Measurements from ENCODE around the gene SBNO2. TPM values are rescaled to one million over a fixed set of nuclear protein-coding genes. Genes with fewer than 3 reads are reported as not detected.

SBNO2 gene
- total and polyA plus RNA-seq, 9 of the 15 experiments (the other 6 are each of a cell fraction or from before 2014, with no cell fraction given): 0.01 to 46.2 (median 6.7) TPM

- peak; percentile 32 for TF ChIP-seq PCBP1 (IDR thresholded peaks at IDR 0.05; ENCODE audit: low read depth, low read length, poor library complexity, severe bottlenecking)
- TF ChIP-seq SMARCE1 (IDR thresholded peaks at IDR 0.05): no peak
- TF ChIP-seq RBM25 (IDR thresholded peaks at IDR 0.05; ENCODE audit: low read depth, low read length, severe bottlenecking): no peak
- TF ChIP-seq GABPB1 (CRISPR knock-in tag; IDR thresholded peaks at IDR 0.05): no peak
- no peak for TF ChIP-seq CBX8 (IDR thresholded peaks at IDR 0.05; ENCODE audit: borderline replicate concordance, extremely low read depth, low read depth, low read length, poor library complexity, severe bottlenecking)
- peak; percentile 9 for TF ChIP-seq RBBP5 (IDR thresholded peaks at IDR 0.05; ENCODE audit: borderline replicate concordance, insufficient read depth, low read length, poor library complexity, severe bottlenecking)
- TF ChIP-seq RBM22 (IDR thresholded peaks at IDR 0.05; ENCODE audit: low read depth, low read length, poor library complexity, severe bottlenecking): peak; percentile 63
- TF ChIP-seq ZNF41 (CRISPR knock-in tag; conservative IDR thresholded peaks at IDR 0.05): no peak
- TF ChIP-seq KAT7 (CRISPR knock-in tag; IDR thresholded peaks at IDR 0.05; ENCODE audit: borderline replicate concordance): no peak
- no peak for TF ChIP-seq HCFC1 (IDR thresholded peaks at IDR 0.05; ENCODE audit: low read depth, low read length)
- TF ChIP-seq, protein P1, sequence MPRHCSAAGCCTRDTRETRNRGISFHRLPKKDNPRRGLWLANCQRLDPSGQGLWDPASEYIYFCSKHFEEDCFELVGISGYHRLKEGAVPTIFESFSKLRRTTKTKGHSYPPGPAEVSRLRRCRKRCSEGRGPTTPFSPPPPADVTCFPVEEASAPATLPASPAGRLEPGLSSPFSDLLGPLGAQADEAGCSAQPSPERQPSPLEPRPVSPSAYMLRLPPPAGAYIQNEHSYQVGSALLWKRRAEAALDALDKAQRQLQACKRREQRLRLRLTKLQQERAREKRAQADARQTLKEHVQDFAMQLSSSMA (CRISPR knock-in tag; IDR thresholded peaks at IDR 0.05): no peak
- no peak for TF ChIP-seq ETV1 (tag; conservative IDR thresholded peaks at IDR 0.05; ENCODE audit: low read depth)
- no peak for TF ChIP-seq ETV6 (IDR thresholded peaks at IDR 0.05; ENCODE audit: borderline replicate concordance in 1 of 2, low read depth in 2 of 2, low read length in 1 of 2)
- TF ChIP-seq ETV6 (CRISPR knock-in tag; IDR thresholded peaks at IDR 0.05; ENCODE audit: borderline replicate concordance): no peak
- TF ChIP-seq ZNF668 (CRISPR knock-in tag; IDR thresholded peaks at IDR 0.05): no peak
- TF ChIP-seq ZNF124 (CRISPR knock-in tag; IDR thresholded peaks at IDR 0.05): no peak
- TF ChIP-seq HNRNPK (IDR thresholded peaks at IDR 0.05; ENCODE audit: low read depth, low read length, poor library complexity, severe bottlenecking): no peak
- TF ChIP-seq HNRNPLL (IDR thresholded peaks at IDR 0.05; ENCODE audit: low read depth, low read length, poor library complexity, severe bottlenecking): no peak
- TF ChIP-seq NFYB (IDR thresholded peaks at IDR 0.05; ENCODE audit: extremely low read depth, insufficient read length): no peak
- TF ChIP-seq PHB (CRISPR knock-in tag; IDR thresholded peaks at IDR 0.05): no peak
- no peak for TF ChIP-seq ELF1 (tag; IDR thresholded peaks at IDR 0.05)
- TF ChIP-seq MYC (IDR thresholded peaks at IDR 0.05; ENCODE audit: low read depth, low read length): no peak
- TF ChIP-seq MYC (CRISPR knock-in tag; IDR thresholded peaks at IDR 0.05; ENCODE audit: borderline replicate concordance, low read depth): 0 out of 2 replicates have a peak, but pooled peaks have one; percentile 40
- no peak for TF ChIP-seq IRF1 (CRISPR knock-in tag; IDR thresholded peaks at IDR 0.05; ENCODE audit: borderline replicate concordance)
- TF ChIP-seq NR2F6 (CRISPR knock-in tag; IDR thresholded peaks at IDR 0.05): no peak
These were observed 68.8 kb downstream of the SBNO2 start (continued) for GRCh38 chr19:1105008-1105872.
